Cerebellar cortex (tissue), 1 donor: ENCODE data around the gene CTIF.
A peak's percentile ranks its signal among the peaks of the same experiment; 100 is the strongest.

Experiments
- DNase-seq: peaks from one replicate; pipeline ENCODE4 v3.0.0-alpha.2; 2015; ENCODE audit warnings: low spot score

CTIF gene

GRCh38 chr18:48851599-48851960 lies 312.7 kb downstream of the CTIF start:
- no peak for DNase-seq

GRCh38 chr18:48852292-48852691 lies 313.5 kb downstream of the CTIF start:
- no peak for DNase-seq

- DNase-seq = no peak
These were observed 314.0 kb downstream of the CTIF start for GRCh38 chr18:48852794-48853193.

- no peak for DNase-seq
These were observed 314.8 kb downstream of the CTIF start for GRCh38 chr18:48853588-48853987.

GRCh38 chr18:48854780-48855179 lies 315.9 kb downstream of the CTIF start:
- no peak for DNase-seq

- DNase-seq = no peak
These were observed 316.9 kb downstream of the CTIF start for GRCh38 chr18:48855422-48856377.

DNA sequence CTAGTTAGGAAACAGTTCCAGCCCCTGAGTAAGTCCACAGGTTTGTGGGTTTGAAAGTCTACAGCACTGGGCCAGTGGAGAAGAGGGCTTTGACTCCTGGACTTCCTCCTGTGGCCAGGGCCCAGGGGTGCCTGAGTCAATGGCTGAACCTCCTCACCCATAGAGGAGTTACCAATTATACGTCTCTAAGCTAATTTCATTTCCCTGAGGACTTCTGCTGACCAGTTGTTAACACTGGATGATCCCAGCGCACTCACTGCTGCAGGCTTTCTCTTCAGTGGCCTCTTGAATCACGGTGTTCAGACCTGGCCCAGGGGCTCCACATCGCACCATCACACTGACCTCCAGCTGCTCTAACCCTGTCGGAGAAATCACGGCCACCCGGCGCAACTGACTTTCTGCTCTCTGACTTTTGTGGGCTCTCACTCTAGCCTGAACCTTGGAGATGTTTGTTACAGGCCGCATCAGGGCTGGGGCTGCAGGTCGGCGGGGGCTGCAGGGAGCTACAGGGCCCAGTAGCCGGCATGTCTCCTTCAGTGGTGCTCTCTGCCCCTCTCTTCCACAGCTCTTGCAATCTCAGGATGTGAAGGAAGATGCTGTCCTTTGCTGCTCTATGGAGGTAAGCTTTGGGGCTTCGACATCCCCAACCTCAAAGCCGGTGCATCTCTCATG lies 318.3 kb downstream of the CTIF start:
- no peak for DNase-seq

DNA sequence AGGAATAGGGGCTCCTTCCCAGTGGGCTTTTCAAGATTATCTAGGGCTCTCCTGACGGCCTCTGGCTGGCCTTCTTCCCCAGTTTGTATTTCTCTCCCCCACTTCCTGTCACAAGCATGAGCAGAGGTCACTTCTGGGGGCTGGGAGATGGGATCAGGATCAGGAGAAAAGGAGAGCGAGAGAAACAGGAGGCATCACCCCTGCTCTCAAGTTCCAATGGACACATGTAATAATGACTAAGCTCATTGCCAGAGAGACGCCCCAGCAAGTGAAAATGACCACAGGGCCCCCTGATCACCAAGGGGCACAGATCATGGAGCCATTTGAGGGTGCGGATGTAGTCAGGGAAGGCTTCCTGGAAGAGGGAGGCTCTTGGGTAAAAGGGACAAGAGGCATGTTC lies 319.8 kb downstream of the CTIF start:
- no peak for DNase-seq

DNA sequence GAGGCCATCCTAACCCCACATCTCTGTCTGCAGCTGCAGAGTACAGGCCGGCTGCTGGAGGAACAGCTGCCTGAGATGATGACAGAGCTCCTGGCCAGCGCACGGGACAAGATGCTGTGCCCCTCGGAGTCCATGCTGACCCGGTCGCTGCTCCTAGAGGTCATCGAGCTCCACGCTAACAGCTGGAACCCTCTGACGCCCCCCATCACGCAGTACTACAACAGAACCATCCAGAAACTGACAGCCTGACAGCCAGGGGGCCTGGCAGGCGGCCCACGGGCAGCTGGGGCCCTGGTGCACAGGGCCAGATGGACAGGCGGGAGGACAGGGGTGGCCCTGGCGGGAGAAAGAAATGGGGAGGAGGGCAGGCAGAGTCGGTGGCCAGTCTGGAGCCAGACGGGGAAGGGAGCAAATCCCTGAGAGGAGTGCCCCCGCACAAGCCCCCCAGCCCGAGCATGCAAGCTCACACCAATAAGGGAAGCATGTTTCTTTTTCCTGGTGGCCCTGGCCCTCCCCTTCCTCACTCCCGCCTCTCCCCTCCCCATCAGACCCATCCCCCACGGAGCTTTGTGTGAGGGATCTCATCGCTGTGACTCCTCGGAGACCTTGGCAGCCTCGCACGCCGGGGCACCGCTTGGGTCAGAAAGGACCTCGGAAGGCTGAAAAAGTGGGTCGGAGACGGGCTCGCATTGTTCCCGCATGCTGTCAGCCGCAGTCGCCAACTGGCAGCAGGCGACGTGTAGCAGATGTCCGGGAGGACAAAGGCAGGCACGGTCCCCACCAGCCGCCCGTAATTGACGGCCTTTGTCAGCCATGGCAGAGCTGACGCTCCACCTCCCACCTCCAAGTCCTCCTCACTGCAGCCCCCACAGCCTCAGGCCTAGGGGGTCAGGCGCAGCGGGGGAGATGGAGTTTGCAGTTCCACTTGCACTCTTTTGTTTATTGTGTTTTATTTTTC lies 320.8 kb downstream of the CTIF start:
- peak; percentile 91 for DNase-seq

GRCh38 chr18:48860269-48861180 lies 321.7 kb downstream of the CTIF start:
- DNase-seq = no peak

GRCh38 chr18:48861181-48861708 lies 322.4 kb downstream of the CTIF start:
- no peak for DNase-seq

- no peak for DNase-seq
These were observed 323.3 kb downstream of the CTIF start for GRCh38 chr18:48862132-48862531.

DNA sequence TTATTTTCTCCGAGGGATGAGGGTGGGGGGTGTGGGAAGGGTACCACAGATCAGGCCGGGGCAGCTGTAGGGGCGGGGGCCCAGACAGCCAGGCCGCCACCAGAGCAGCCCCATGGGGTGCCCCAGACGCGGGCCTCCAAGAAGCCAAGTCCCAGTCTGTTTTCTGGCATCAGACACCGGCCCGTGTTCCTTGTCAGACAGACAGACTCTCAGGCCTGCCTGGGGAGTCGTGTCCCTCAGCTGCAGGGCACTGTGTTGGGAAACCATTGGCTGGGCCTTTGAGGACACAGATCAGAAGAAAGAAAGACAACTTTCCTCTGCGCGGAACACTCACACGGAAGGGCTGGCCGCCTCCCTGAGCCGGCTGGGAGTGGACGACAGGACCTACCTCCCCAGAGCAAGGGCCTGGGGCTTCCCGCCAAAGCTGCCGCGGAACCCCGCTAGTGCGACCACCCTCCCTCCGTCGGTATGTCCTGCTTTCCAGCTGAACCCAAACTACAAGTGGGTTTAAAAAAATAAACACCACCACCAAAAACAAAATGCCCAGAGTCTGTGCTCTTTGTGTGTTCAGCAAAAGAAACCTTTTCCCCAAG lies 323.9 kb downstream of the CTIF start:
- DNase-seq = no peak

GRCh38 chr18:48863432-48864065 lies 324.7 kb downstream of the CTIF start:
- DNase-seq = no peak

- DNase-seq = no peak
These were observed 326.0 kb downstream of the CTIF start for GRCh38 chr18:48864876-48865275.

DNA sequence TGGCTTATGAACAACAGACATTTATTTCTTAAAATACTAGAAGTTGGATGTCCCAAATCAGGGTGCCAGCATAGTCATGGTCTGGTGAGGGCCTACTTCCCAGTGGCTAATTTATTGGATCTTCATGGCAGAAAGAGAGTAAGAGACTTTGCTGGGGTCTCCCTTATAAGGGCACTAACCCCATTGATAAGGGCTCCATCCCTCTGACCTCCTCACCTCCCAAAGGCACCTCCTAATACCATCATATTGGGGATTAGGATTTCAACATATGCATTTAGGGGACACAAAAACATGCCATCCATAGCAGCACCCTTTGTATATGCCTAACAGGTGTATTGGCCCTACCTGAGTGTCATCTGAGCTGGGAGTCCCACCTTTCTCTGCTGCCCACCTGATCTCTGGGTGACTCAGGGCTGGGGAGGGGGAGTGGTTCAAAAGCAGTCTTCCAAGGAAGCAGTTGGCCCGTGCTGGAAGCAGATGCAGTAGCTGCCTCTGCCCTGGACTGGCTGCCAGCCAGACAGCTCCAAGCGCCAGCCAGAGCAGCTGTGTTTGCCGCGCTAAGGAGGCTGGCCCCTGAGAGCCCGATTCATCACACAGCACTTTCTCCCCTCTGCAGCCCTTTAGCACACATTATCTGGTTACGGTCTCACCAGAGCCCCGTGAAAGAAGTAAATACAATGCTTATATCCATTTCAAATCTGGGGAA lies 327.4 kb downstream of the CTIF start:
- DNase-seq = no peak

DNA sequence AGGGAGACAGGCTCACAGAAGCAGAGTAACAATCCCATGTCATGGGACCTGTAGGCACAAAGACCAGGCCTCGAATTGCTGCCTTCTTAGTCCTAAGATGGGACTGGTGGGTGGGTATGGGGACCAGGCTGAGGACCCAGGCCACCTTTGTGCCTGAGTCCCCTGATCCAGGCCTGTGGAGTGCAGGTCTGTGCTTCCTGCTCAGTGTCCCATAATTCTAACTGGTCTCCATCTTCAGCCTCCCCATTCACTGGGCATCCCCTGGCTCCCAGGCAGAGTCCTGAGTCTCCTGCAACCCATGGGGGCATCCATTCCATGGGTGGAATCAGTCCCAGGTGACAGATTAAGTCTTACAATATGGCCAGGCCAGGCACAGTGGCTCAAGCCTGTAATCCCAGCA lies 328.0 kb downstream of the CTIF start:
- no peak for DNase-seq

- DNase-seq = no peak
These were observed 329.1 kb downstream of the CTIF start for GRCh38 chr18:48867978-48868377.
